ENCODE data around the gene YEATS4. TPM values are rescaled to one million over a fixed set of nuclear protein-coding genes. Genes with fewer than 3 reads are reported as not detected.

Gene YEATS4
- total RNA-seq, 6 experiments from 2014 or later, result 7.3 to 11.1 (median 10.4) TPM

DNA sequence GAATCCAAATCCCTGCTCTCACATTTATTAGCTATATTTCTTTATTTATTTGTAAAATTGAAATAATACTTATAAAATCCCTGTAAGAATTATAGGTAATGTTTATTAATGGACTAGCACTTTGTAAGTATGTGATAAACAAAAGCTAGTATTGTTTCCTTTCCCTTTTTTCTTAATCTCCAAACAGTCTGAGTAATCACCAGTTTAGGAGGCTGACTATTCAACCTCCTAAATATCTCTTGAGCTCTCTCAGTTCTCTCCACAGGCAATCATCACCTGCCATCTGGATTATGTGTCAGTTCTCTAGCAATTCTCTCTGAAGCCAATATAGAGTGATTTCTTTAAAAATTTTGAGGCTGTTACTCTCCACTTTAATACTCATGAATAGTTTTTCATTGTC, 20.6 kb upstream of the YEATS4 start:
- Mint-ChIP-seq H3K4me1 (ENCODE audit: low read depth) (no peaks in the 10 kb centered on the region; the same call in 1 of the 2 replicates), H3K4me3 (no peak overlapping the region), H3K9me3 (no peaks in the 10 kb centered on the region), H3K36me3 (ENCODE audit: low read depth) (no peaks in the 10 kb centered on the region), H3K27ac (no peak overlapping the region), H3K27me3 (ENCODE audit: insufficient read depth) (peaks cover 28% of the 10 kb centered on the region)
- TF ChIP-seq, protein P1, sequence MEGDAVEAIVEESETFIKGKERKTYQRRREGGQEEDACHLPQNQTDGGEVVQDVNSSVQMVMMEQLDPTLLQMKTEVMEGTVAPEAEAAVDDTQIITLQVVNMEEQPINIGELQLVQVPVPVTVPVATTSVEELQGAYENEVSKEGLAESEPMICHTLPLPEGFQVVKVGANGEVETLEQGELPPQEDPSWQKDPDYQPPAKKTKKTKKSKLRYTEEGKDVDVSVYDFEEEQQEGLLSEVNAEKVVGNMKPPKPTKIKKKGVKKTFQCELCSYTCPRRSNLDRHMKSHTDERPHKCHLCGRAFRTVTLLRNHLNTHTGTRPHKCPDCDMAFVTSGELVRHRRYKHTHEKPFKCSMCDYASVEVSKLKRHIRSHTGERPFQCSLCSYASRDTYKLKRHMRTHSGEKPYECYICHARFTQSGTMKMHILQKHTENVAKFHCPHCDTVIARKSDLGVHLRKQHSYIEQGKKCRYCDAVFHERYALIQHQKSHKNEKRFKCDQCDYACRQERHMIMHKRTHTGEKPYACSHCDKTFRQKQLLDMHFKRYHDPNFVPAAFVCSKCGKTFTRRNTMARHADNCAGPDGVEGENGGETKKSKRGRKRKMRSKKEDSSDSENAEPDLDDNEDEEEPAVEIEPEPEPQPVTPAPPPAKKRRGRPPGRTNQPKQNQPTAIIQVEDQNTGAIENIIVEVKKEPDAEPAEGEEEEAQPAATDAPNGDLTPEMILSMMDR (IDR thresholded peaks at IDR 0.05), result no peak
- DNase-seq, result no peak

DNA sequence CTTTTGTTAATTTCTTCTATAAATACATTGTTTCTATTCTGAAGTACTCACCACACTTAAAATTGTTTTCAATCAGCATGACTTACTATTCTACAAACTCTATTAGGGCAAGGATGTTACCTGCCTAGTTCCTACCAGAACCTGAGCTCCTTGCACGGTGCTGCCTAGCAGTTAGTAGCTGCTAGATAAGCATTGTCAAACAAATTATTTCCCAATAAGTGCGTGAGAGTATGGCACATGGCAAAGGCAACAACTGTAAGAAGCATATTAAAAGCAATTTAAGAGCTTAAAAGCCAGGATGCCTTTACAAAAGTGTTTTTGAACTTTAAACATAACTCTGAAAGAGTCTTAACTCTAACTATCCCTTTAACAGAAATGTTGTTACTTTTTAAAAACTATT, 19.5 kb upstream of the YEATS4 start:
- Mint-ChIP-seq H3K4me1 (ENCODE audit: low read depth) (no peaks in the 10 kb centered on the region; the same call in 1 of the 2 replicates), H3K27me3 (ENCODE audit: insufficient read depth) (peaks cover 35% of the 10 kb centered on the region)
- DNase-seq, result no peak

DNA sequence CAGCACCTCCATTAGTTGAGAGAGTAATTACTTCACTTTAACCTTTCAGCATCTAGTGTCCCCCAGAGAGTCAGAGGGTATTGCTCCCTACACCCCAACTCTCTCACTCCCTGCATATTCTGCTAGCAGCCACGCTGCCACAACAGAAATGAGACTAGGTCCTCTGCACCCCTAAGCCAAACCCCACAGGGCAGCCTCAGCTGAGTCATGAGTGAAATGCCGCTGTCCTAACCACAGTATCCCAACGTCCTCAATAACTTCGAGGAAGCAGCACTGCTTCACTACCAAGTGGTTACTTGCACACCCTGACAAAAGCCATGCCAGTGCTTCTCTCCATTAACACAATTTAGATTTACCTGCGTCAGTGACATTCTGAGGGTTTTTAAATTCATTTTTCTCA, 18.2 kb upstream of the YEATS4 start:
- Mint-ChIP-seq H3K27ac (no peak overlapping the region), H3K4me3 (no peak overlapping the region), H3K4me1 (ENCODE audit: low read depth) (no peaks in the 10 kb centered on the region; the same call in 1 of the 2 replicates), H3K9me3 (no peaks in the 10 kb centered on the region), H3K36me3 (ENCODE audit: low read depth) (no peaks in the 10 kb centered on the region), H3K27me3 (ENCODE audit: insufficient read depth) (peaks cover 38% of the 10 kb centered on the region)
- TF ChIP-seq, protein P1 (IDR thresholded peaks at IDR 0.05), result no peak
- DNase-seq, result no peak

More for the DNA sequence above, 19.5 kb upstream of the YEATS4 start:
- no peak overlapping the region for H3K27ac Mint-ChIP-seq
- no peaks in the 10 kb centered on the region for H3K36me3 Mint-ChIP-seq (ENCODE audit: low read depth)
- TF ChIP-seq, protein P1 (IDR thresholded peaks at IDR 0.05), result no peak
- H3K9me3 Mint-ChIP-seq, result no peaks in the 10 kb centered on the region
- no peak overlapping the region for H3K4me3 Mint-ChIP-seq

DNA sequence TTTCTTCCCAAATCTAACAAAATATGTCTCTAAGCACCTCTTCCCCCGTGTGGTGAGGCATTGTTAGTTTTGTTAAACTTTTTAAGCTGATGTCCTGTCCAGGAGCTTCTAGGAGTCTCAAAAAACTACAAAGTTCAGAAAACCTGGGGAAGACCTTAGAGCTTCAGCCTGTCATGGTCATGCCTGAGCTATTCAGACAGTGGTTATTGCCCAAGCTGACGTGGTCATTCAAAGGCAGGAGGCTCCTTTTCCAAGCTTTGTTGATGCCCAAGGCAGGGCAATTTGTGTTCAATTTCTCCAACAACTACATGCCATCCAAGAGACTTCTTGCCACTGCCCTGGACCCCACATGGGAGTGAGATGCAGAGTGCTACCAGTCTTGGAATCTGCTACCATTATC, 17.1 kb upstream of the YEATS4 start:
- TF ChIP-seq, protein P1 (IDR thresholded peaks at IDR 0.05), result no peak
- Mint-ChIP-seq H3K9me3 (no peaks in the 10 kb centered on the region), H3K27ac (no peak overlapping the region), H3K36me3 (ENCODE audit: low read depth) (no peaks in the 10 kb centered on the region), H3K4me3 (no peak overlapping the region), H3K27me3 (ENCODE audit: insufficient read depth) (peaks cover 36% of the 10 kb centered on the region), H3K4me1 (ENCODE audit: low read depth) (no peaks in the 10 kb centered on the region; the same call in 1 of the 2 replicates)
- DNase-seq, result no peak

DNA sequence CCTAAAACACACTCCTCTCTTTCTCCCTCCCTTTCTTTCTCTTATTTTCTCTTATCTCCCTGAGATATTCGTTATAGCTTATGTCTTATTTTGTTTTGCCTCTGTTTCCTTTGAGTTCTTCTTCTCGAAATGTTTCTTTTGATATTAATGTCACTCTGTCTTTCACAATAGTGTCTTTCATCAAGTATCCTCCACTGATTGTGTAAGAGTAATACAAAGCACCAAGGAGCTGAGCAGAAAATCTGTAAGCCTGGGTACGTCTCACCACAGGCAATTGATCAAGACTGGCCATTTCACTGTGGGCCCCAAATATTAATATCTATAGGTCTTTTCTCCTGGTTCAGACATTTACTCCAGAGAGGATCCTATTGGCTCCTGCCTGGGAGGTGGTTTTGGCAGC, 16.2 kb upstream of the YEATS4 start:
- H3K4me1 Mint-ChIP-seq (ENCODE audit: low read depth), result no peaks in the 10 kb centered on the region; the same call in 1 of the 2 replicates
- H3K27me3 Mint-ChIP-seq (ENCODE audit: insufficient read depth), result peaks cover 37% of the 10 kb centered on the region
- no peaks in the 10 kb centered on the region for H3K36me3 Mint-ChIP-seq (ENCODE audit: low read depth)
- H3K4me3 Mint-ChIP-seq, result no peak overlapping the region
- TF ChIP-seq, protein P1 (IDR thresholded peaks at IDR 0.05), result no peak
- DNase-seq, result no peak
- H3K9me3 Mint-ChIP-seq, result no peaks in the 10 kb centered on the region
- no peak overlapping the region for H3K27ac Mint-ChIP-seq

Measured in HFFc6 (cell line).